OCI-LY7 (cell line): ENCODE results near the gene MAPK4. TPM values are rescaled to one million over a fixed set of nuclear protein-coding genes. Genes with fewer than 3 reads are reported as not detected.

ENCODE experiments used
- BruUV-seq: library from RNA; stranded (reverse); fragments of 400-500 nt; replicated peaks from 2 replicates; lab custom pipeline; 2021; lab: Mats Ljungman, UMichigan
- CTCF ChIA-PET: fragments of 300-600 bp; sonication (Branson Sonifier 250); formaldehyde crosslinking; loops from one replicate; lab custom pipeline; 2022; ENCODE audit warnings: antibody characterized with exemption; ENCODE audit not compliant: unreplicated experiment; lab: Charles Lee
- POLR2A ChIA-PET: fragments of 300-600 bp; sonication (Branson Sonifier 250); formaldehyde crosslinking; loops from one replicate; lab custom pipeline; 2022; ENCODE audit warnings: antibody characterized with exemption; lab: Charles Lee
- DNase-seq: peaks from one replicate; pipeline ENCODE4 v3.0.0-alpha.2; 2015; ENCODE audit warnings: low spot score
- H2AFZ ChIP-seq: fragments of 200-600 bp; sonication (generic), shearing (Covaris generic); 2 replicates; pipeline ENCODE4 v1.6.1; 2014; ENCODE audit warnings: mild to moderate bottlenecking, antibody characterized with exemption, low read length, moderate library complexity
- H3K27ac ChIP-seq: fragments of 200-600 bp; sonication (generic); 2 replicates; pipeline ENCODE4 v1.5.1; 2014; ENCODE audit warnings: mixed run types, low read depth, mild to moderate bottlenecking, moderate library complexity, low read length, inconsistent platforms; ENCODE audit not compliant: poor library complexity, severe bottlenecking
- H3K36me3 ChIP-seq: fragments of 200-600 bp; sonication (generic); 2 replicates; pipeline ENCODE4 v1.6.1; 2014; ENCODE audit warnings: mild to moderate bottlenecking, antibody characterized with exemption, low read length, moderate library complexity, mixed read lengths; ENCODE audit not compliant: insufficient read depth
- H3K4me1 ChIP-seq: fragments of 200-600 bp; sonication (generic); 2 replicates; pipeline ENCODE4 v1.5.1; 2014; ENCODE audit warnings: mild to moderate bottlenecking, low read length; ENCODE audit not compliant: insufficient read depth, poor library complexity, severe bottlenecking
- H3K4me2 ChIP-seq: fragments of 200-600 bp; sonication (generic); 2 replicates; pipeline ENCODE4 v1.6.1; 2014; ENCODE audit warnings: mild to moderate bottlenecking, low read length
- H3K4me3 ChIP-seq: fragments of 200-600 bp; sonication (generic); 2 replicates; pipeline ENCODE4 v1.5.1; 2014; ENCODE audit warnings: mild to moderate bottlenecking, low read depth, low read length; ENCODE audit not compliant: poor library complexity, severe bottlenecking
- H3K79me2 ChIP-seq: fragments of 200-600 bp; sonication (generic); 2 replicates; pipeline ENCODE4 v1.6.1; 2016; ENCODE audit warnings: low read depth, mild to moderate bottlenecking, low read length, moderate library complexity, mixed read lengths; ENCODE audit not compliant: insufficient read depth
- H3K9me2 ChIP-seq: fragments of 200-600 bp; sonication (generic); 2 replicates; pipeline ENCODE4 v1.6.1; 2016; ENCODE audit warnings: mild to moderate bottlenecking, low read length, mixed read lengths; ENCODE audit not compliant: insufficient read depth
- H3K9me3 ChIP-seq: fragments of 200-600 bp; sonication (generic); 2 replicates; pipeline ENCODE4 v1.6.1; 2014; ENCODE audit warnings: mild to moderate bottlenecking, mixed run types, low read length, mixed read lengths
- H4K20me1 ChIP-seq: fragments of 200-600 bp; sonication (generic); 2 replicates; pipeline ENCODE4 v1.6.1; 2014; ENCODE audit warnings: mild to moderate bottlenecking, antibody characterized with exemption, low read length, moderate library complexity, mixed read lengths; ENCODE audit not compliant: insufficient read depth
- EZH2phosphoT487 ChIP-seq: fragments of 200-600 bp; sonication (generic); IDR thresholded peaks from 2 replicates; pipeline ENCODE4 v1.6.1; 2018; ENCODE audit warnings: low read depth, borderline replicate concordance, mild to moderate bottlenecking, mixed run types, antibody characterized with exemption, low read length, moderate library complexity, mixed read lengths
- intact Hi-C: fragments of 100-400 bp; cut with micrococcal nuclease; formaldehyde crosslinking; loops from one replicate; pipeline ENCODE4 v1.10.0; 2022; ENCODE audit not compliant: unreplicated experiment
- total RNA-seq, 2 experiments: library from RNA; depleted of rRNA in 1 of 2; stranded (reverse); fragments of >200 nt in 1 of 2; shearing (Covaris generic) in 1 of 2; gene quantifications; 2 replicates each; pipeline ENCODE4 v1.2.3, GENCODE V29; 2014 to 2022
- TF ChIP-seq, protein P1 (sequence below): fragments of 200-600 bp; sonication (generic); conservative IDR thresholded peaks from 2 replicates; pipeline ENCODE4 v1.5.1; 2014; ENCODE audit warnings: mild to moderate bottlenecking, antibody characterized with exemption, low read length, moderate library complexity, mixed read lengths

MAPK4 gene
- total RNA-seq, 2 experiments from 2014 or later: not detected

DNA sequence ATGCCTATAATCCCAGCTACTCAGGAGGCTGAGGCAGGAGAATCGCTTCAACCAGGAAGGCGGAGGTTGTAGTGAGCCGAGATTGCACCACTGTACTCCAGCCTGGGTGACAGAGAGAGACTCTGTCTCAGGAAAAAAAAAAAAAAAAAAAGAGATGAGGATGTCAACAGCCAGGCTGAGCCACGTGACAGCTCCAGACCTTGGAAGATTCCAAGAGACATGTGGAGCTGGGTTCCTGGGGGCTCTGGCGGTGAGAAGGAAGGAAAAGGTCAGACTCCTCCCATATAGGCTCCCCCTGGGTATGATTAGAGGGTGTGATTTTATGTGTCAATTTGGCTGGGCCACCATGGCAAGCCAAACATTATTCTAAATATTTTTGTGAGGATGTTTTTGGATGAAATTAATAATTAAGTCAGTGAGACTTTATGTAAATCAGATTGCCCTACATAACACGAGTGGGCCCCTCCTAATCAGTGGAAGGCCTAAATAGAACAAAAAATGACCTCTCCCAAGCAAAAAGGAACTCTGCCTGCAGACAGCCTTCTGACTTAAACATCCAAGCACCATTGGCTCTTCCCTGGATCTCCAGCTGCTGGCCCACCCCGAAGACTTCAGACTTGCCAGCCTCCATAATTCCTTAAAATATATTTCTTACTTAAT is 178.3 kb downstream of the MAPK4 start:
- no peak overlapping the region for H3K4me3 ChIP-seq
- no peaks in the 10 kb centered on the region for H3K4me1 ChIP-seq
- DNase-seq: no peak
- H3K4me2 ChIP-seq: no peak overlapping the region
- BruUV-seq: no TSS peak
- POLR2A ChIA-PET: no interaction called here
- no peak overlapping the region for H3K27ac ChIP-seq
- TF ChIP-seq, protein P1, sequence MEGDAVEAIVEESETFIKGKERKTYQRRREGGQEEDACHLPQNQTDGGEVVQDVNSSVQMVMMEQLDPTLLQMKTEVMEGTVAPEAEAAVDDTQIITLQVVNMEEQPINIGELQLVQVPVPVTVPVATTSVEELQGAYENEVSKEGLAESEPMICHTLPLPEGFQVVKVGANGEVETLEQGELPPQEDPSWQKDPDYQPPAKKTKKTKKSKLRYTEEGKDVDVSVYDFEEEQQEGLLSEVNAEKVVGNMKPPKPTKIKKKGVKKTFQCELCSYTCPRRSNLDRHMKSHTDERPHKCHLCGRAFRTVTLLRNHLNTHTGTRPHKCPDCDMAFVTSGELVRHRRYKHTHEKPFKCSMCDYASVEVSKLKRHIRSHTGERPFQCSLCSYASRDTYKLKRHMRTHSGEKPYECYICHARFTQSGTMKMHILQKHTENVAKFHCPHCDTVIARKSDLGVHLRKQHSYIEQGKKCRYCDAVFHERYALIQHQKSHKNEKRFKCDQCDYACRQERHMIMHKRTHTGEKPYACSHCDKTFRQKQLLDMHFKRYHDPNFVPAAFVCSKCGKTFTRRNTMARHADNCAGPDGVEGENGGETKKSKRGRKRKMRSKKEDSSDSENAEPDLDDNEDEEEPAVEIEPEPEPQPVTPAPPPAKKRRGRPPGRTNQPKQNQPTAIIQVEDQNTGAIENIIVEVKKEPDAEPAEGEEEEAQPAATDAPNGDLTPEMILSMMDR: no peak
- no peak for TF ChIP-seq EZH2phosphoT487
- H3K36me3 ChIP-seq: no peaks in the 10 kb centered on the region
- CTCF ChIA-PET: no interaction called here
- no peak overlapping the region for H2AFZ ChIP-seq
- no peaks in the 10 kb centered on the region for H3K79me2 ChIP-seq
- H3K9me3 ChIP-seq: no peaks in the 10 kb centered on the region
- intact Hi-C loops: no loop called here
- no peaks in the 10 kb centered on the region for H3K9me2 ChIP-seq
- H4K20me1 ChIP-seq: no peaks in the 10 kb centered on the region

DNA sequence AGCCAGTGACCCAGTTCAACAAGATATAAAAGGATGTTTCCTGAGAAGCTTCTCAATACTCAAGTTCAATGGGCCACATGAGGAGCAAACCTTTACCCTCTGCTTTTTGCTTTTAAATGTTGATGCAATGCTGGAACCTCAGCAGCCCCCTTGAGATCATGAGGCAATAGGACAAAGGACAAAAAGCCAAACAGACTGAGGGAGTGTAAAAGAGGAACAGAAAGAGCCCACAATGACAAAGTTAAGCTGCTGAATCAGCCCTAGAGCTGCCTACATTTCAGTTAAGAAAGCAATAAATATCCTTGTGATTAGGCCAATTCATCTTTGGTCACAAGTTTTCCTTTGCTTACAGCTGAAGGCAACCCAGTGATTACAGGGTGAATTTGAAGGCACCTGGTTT is 183.1 kb downstream of the MAPK4 start:
- ChIA-PET CTCF (no interaction called here), POLR2A (no interaction called here)
- no peak for DNase-seq
- Histone ChIP-seq H3K4me3 (no peak overlapping the region), H2AFZ (no peak overlapping the region), H3K9me3 (no peaks in the 10 kb centered on the region), H3K27ac (no peak overlapping the region), H4K20me1 (no peaks in the 10 kb centered on the region), H3K4me1 (no peaks in the 10 kb centered on the region), H3K36me3 (no peaks in the 10 kb centered on the region), H3K4me2 (no peak overlapping the region), H3K79me2 (no peaks in the 10 kb centered on the region), H3K9me2 (no peaks in the 10 kb centered on the region)
- TF ChIP-seq, protein P1: no peak
- TF ChIP-seq EZH2phosphoT487: no peak
- intact Hi-C loops: no loop called here
- no TSS peak for BruUV-seq

DNA sequence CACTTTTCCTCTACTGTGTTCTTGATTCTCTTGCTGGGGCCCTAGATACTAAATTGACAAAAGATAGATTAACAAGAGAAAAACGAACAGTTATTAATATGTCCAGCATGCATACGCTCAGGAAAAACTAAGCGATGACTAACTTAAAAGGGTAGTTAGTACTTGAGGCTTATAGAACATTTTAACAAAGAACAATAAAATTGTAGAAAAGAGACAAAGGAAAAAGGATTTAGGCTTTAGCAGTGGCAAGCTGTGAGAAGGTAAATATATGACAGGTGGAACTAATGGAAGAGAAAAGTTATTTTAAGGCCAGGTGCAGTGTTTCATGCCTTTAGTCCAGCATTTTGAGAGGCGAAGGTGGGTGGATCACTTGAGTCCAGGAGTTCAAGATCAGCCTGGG is 184.4 kb downstream of the MAPK4 start:
- TF ChIP-seq, protein P1: no peak
- no peak for TF ChIP-seq EZH2phosphoT487
- POLR2A ChIA-PET: no interaction called here
- intact Hi-C loops: no loop called here

More for the DNA sequence above, 184.4 kb downstream of the MAPK4 start:
- Histone ChIP-seq H3K4me3 (no peak overlapping the region), H3K79me2 (no peaks in the 10 kb centered on the region), H2AFZ (no peak overlapping the region), H3K36me3 (no peaks in the 10 kb centered on the region), H3K9me3 (no peaks in the 10 kb centered on the region), H3K9me2 (no peaks in the 10 kb centered on the region), H3K4me1 (no peaks in the 10 kb centered on the region), H3K27ac (no peak overlapping the region), H4K20me1 (no peaks in the 10 kb centered on the region), H3K4me2 (no peak overlapping the region)
- CTCF ChIA-PET: no interaction called here
- no peak for DNase-seq
- no TSS peak for BruUV-seq
